Measurements from ENCODE around the gene SLC35F6.
"Not testable (repeated sequence)": the region's sequence is repeated elsewhere in the genome, so short reads cannot be mapped to it uniquely, and the experiment has no call there.

SLC35F6 gene

DNA sequence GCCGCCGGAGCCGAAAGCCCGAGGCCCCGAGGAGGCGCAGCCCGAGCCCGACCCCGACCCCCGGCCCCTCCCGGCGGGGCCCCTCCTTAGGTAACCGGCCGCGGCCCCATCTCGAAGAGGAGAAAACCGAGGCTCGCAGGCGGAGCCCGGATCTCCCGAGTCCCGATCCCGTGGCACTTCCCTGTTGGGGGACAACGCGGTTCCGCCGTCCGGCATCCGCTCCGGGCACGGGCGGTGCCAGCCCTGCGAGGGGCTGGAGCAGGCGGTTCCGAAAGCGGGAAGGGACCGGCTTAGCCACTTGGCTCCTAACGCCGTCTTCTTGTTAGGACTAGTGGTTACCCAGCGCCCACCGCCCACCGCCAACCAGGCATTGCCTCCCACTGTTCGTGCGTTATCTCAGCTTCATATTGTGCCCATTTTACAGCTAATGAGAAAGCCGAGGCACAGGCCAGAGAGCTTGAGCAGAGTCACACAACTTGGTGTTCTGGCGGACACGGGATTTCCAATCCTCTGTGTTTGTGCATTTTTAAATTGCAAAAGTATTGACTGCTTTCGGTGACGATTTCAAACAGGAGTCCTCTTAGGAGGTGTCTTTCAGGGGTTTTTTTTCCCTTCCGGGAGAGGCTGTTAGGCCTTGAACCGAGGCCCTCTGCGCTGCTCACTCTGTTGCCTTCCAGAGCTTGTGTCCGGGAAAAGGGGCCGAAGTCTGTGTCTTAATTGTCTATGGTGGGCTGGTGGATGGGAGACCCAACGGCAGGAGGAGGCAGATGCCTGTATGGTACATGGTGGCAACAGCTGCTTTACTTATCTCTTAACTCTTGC, 22.3 kb downstream of the SLC35F6 start:
- no peak for DNase-seq

DNA sequence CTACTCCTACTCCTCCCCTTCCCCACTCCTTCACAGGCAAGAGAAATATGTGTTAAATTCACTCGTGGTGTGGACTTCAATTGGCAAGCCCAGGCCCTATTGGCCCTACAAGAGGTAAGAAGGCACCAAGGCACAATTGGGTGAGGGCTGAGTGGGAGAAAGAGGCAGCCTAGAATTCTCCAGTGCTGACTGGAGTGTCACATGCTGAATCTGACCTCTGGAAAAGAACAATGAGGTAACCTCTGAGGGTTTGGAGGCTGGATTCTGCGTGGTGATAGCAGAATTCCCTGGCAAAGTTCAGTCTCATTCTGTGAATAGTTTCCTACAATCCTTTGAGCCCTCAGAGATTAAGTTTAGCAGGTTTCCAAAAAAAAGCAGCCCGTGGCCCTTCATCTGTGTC, 28.6 kb downstream of the SLC35F6 start:
- no peak for DNase-seq

DNA sequence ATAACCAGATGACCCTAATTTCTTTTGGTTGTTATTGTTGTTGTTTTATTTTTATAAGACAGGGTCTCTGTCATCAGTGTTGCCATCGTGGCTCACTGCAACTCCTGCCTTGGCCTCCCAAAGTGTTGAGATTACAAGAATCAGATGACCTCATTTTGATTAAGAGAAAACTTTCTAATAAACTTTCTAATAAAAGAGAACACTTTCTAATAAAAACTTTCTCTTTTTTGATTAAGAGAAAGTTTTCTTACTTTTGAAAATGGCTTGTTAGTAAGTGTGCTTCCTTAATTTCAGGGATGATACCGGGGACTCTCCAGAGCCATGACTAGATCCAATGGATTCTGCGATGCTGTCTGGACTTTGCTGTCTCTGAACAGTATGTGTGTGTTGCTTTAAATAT, 29.4 kb downstream of the SLC35F6 start:
- DNase-seq = no peak

DNA sequence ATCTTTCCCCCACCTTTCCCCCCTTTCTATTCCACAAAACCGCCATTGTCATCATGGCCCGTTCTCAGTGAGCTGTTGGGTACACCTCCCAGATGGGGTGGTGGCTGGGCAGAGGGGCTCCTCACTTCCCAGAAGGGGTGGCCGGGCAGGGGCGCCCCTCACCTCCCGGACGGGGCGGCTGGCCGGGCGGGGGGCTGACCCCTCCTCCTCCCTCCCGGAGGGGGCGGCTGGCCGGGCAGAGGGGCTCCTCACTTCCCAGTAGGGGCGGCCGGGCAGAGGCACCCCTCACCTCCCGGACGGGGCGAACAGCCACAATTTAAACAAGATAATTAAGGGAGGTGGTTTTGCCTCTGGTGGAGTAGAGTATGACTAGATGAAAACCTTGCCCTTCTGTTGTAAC, 31.1 kb downstream of the SLC35F6 start:
- not testable (repeated sequence) for DNase-seq

DNA sequence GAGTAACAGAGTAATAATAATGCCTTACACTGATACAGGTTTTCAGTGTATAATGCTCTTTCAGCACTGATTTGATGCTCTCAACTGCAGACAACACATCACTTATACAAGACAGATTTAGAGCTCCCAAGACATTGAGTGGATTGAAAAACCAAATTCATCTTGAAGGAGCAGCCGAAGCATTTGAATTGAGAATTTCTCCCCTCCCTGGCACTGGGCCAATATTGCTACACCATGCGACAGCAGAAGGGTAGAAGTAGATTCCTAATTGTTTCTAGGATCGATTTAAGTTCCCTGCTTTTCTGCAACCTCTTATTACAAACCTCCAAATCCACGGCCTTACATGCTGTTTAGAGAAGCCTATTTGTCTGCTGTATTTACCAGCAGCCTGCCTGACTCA, 37.2 kb downstream of the SLC35F6 start:
- DNase-seq = no peak

DNA sequence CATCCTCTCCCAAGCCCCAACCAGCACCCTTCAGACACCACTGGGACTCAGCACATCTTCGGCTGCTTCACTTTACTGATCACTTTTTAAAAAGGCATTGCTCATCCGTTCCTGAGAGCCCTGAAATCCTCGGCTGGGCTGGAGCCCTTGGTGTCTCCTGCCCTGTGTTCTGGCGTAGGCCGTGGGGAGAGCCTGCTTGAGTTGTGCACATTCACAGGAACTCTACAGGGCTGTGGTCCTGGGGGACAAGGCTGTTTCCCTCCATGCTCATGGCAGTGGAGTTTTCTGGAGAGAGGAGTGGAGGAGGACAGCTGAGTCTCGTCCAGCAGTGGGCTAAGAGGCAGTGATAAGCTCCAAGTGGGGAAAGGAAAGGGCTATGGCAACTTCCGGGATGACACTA, 37.7 kb downstream of the SLC35F6 start:
- no peak for DNase-seq

DNA sequence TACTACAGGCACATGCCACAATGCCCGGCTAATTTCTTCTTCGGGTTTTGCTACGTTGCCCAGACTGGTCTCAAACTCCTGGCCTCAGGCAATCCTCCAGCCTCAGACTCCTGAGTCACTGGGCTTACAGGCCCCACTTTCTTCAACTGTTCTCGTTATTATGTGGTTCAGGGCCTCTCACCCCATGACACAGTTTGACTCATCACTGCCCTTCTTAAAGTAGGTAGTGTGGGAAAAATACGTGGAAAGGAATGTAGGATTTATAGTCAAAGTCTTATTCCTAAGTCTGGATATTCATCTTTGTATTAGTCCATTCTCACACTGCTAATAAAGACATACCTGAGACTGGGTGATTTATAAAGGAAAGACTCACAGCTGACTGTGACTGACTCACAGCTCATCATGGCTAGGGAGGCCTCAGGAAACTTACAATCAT, 41.2 kb downstream of the SLC35F6 start:
- no peak for DNase-seq

DNA sequence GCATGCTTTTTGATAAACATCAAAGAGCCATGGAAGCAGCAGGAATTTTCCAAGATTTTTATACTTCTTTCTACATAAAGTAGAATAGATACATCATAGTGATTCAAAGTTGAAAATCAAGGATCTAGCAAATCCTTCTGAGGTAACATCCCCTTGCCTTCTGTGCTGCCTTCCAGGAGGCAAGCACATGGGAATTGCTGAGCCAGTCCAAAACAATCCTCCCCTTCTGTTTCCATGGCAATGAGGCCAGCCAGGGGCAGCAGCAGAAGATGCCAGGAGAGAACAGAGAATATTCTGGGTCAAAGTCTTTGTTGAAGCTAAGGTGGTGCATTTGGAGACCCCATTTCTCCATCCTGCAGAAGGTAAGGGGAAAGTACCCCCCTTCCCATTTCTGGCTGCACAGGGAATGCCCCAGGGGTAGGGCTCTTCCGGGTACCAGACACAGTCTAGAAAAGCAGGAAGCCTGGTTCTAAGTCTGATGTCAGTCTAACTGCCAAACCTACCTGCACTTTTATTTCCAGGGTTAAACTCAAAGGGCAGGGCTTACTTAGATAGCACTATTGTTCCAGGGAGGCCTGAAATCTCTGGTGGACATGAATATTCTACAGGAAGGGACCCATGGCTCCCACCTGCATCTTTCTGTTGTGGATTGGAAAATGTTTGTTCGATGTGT, 43.8 kb downstream of the SLC35F6 start:
- DNase-seq = no peak

DNA sequence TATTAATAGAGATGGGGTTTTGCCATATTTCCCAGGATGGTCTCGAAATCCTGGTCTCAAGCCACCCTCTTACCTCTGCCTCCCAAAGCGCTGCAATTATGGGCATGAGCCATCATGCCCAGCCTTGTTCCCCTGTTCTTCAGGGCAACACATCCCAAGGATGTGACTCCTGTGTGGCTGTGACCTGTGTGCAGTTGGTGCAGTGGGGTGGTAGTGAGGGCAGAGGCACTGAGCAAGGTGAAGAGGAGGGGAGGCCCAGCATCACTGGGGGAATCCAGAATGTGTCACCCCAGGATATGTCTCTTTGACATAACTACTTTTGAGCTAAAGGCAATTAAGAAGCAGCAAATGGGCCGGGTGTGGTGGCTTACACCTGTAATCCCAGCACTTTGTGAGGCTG, 45.1 kb downstream of the SLC35F6 start:
- DNase-seq = no peak

DNA sequence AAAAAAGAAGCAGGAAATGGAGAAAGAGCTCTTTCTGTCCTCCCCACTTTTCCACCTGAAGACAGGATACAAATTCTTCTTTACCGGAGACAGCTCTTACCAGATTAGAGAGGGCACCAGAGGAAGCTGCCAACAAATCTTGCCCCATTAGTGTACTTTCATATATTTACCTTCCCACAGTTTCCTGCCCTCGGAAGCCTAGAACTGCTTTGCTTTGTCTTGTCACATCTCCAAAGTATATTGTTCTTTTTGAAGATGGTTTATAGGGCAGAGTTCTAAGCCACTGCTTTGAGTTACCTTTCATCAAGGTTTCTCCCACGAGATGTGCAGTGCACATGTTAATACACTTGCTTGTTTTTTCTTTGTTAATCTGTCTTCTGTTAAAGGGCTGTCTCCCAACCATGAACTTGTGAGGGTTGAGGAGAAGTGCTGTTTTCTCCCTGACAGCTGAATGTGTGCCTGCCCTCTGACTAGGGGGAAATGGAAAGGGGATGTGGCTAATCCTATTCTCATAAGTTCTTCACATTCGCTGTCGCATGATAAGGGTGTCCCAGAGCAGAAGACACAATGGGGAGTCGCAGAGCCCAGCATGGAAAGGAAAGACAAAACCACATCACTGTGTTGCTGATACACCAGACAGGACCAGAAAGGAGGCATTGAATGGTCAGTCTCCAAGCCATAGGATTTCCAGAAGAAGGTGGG, 45.9 kb downstream of the SLC35F6 start:
- no peak for DNase-seq

DNA sequence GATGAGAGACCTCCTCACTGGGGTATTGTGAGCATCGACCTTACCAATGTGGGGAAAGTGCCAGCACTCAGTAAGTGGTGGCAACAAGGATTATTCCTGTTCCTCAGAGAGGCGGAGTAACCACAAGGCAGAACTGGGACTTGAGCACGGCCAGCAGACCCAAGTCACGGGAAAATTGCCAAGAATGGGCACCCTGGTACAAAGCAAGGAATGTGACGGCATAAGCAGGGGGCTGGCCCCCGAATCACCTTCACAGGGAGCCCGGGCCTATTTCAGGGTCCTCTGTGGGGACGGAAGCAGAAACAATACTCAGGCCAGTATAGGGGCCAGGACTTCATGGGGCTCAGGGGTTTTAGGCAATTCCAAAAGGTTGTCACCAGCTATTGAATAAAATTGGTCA, 47.2 kb downstream of the SLC35F6 start:
- DNase-seq = no peak

DNA sequence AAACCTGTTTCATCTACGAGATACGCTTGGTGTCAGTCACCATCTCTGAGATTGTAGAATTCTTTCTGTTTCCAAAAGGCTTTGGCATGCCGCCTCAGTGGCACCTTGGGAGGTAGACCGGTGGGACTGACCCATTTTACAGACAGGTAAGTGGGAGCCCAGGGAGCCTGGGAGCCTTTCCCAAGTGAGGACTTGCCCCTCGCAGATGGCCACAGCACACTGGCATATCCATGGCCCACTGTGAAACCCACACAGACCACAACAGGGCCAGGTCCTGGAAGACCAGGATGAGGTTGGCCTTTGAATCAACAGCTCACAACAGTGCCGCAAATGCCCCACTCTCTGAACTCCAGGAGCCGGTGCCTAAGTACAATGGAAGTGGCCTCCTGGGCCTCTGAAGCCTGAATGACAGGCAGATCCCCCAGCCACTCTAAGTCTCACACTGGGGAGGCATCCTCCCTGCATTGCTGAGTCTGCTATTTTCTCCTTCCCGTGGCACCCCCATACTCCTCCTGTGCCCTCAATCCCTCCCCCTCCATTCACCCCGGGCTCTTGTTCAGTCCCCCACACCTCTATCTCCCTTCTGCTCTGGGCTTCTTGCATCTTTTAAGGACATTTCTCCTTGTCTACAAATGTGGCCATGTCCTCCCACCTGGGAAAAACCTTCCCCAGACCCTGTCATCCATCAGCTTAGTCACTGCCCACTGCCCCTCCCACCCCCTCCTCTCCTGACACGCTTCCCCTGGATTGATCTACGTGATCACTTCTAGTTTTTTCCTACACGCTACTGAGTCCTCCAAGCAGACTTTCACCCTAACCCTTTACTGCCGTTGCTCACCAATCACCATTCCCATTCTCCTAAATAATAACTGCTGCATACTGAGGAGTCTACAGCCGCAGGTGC, 48.0 kb downstream of the SLC35F6 start:
- no peak for DNase-seq

DNA sequence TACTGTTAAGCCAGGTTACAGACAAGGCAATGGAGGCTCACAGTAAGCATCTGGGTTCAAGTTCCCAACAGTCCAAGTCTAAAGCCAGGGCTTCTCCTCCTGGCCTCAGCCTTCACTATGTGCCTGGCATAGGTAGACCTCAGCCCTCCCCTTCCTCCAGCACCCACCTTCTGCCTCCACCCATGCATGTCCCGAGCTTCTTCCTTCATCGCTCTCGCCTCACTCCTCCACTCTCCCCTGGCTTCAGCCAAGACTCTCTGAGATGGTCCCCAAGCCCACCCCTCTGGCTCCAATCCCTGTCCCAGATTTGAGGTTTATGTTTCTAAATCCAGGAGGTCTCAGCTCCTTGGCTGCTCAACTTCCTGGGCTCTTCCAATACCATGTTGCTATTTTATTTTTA, 48.6 kb downstream of the SLC35F6 start:
- DNase-seq = no peak

DNA sequence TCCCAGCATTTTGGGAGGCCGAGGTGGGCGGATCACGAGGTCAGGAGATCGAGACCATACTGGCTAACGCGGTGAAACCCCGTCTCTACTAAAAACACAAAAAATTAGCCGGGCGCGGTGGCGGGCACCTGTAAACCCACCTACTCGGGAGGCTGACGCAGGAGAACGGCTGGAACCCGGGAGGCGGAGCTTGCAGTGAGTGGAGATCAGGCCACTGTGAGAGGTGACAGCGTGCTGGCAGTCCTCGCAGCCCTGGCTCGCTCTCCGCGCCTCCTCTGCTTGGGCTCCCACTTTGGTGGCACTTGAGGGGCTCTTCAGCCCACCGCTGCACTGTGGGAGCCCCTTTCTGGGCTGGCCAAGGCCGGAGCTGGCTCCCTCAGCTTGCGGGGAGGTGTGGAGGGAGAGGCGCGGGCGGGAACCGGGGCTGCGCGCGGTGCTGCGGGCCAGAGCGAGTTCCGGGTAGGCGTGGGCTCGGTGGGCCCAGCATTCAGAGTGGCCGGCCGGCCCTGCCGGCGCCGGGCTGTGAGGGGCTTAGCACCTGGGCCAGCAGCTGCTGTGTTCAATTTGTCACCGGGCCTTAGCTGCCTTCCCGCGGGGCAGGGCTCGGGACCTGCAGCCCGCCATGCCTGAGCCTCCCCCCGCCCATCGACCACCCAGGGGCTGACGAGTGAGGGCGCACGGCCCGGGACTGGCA, 50.1 kb downstream of the SLC35F6 start:
- not testable (repeated sequence) for DNase-seq

DNA sequence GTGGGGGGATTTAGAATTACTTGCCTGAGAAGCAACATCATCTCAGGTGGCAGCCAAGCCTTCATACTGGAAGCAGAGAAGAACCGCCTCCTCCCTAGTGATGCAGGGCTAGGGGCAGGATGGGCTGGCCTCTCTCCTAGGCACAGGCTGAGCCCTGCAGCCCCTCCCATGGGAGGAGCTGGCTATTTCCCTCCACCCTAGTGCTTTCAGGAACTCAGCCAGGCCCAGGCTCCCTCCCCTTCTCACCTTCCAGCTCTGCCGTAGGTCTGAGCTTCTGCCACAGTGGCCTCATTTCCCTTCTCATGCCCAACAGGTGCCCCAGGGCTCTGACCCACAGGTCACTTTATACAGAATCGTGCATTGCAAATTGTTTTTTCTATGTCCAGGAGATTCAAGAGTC, 52.8 kb downstream of the SLC35F6 start:
- no peak for DNase-seq

DNA sequence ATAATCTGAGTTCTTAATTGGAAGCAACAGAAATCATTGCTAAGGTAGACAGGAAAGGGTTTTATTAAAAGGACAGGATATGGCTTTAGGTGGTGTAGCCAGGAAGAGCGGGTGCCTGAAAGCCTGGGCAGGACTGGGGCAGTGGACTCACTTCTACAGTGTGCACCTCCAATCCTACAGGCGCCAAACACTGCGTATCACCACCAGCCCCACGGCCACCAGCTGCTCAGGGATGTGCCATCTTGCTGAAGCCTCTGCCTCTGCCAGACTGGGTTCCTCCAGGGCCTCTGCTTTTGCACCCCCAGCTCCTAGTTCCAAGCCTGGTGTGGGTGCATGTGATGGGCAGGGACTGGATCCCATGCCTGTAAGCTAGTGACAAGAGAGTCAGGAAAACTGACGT, 54.2 kb downstream of the SLC35F6 start:
- DNase-seq = no peak

DNA sequence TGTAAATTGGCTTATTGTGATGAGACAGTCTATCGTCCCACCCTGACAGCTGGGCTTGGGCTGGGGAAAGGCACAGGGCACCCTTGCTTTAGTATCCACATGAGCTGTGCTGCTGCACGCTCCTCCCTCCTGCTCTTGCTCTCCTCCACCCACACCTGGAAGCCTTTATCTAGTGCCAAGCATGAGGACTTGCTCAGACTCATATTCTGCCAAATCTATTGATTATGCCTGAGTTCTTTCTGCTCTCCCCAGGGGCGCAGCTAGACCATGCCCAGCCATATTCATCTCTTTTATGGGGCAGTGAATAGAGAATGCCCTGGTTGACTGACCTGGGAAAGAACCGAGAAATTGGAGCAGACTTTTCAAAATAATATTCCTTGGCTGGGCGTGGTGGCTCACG, 54.9 kb downstream of the SLC35F6 start:
- DNase-seq = no peak

DNA sequence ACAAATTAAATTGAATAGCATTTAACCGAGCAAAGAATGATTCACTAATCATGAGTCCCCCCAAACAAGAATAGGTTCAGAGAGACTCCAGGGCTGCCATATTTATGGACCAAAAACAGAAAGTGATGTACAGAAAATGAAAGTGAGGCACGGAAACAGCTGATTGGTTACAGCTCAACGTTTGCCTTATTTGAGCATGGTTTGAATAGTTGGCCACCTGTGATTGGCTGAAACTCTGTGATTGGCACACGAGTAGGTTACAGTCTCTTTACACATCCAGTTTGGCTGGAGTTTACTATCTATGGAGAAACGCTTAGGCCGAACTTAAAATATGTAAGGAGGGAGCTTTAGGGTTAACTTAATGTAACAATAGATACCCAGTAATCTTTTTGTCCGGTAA, 56.8 kb downstream of the SLC35F6 start:
- no peak for DNase-seq

DNA sequence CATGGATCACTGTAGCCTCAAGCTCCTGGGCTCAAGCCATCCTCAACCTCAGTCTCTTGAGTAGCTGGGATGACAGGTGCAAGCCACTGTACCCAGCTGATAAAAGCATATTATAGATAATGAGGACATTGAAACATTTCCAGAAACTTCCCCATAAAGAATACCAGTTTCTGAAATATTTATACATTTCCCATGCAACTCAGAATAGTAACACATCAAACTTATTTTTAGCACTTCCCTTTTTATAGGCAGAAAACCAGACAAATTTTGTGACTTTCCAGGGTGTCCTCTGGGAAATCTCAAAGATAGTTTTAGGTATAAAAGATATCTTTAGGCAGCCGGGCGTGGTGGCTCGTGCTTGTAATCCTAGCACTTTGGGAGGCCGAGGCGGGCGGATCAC, 58.8 kb downstream of the SLC35F6 start:
- no peak for DNase-seq
